Measurements from ENCODE around the gene PLPPR2. TPM values are rescaled to one million over a fixed set of nuclear protein-coding genes. Genes with fewer than 3 reads are reported as not detected.
"Not testable (repeated sequence)": the region's sequence is repeated elsewhere in the genome, so short reads cannot be mapped to it uniquely, and the experiment has no call there.

The PLPPR2 gene
- total and polyA plus RNA-seq, 4 donors = 30.4 to 215 (median 107) TPM

DNA sequence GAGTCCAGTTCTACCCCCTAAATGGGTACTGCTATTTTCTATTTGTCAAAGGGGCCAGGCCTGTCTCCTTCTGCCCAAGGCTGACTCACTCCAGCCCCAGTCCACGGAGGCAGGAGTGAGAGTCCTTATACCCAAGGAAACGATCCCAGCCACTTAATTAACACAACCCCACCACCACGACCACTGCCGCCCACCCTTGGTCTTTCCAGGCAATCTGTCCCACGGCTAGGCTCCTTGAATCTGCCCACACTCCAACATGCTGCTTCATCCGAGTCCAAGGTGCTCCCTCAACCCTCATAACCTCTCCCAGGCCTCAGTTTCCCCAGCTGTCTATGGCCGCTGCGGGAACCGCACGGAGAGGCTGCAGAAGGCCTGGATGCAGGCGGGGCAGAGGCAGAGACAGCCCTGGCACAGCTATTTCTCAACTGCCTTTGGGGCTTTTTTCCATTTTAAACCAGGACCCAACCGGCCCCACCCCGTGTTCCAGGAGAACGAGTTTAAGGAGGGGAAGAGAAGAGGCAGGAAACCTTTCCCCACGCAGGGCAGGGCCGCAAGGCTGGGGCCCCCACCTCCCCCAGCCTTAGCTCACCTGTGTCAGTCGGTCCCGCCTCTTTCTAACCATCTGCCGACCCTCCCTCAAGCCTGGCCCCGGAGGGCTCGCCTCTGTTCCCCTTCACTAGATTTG is 16.5 kb upstream of the PLPPR2 start:
- peak in 1 of 6 donors; percentile 19 for DNase-seq (ENCODE audit: low read depth in 4 of 6, low spot score in 6 of 6)
- 37% methylated on average over 17 of the region's 21 CpGs for WGBS (ENCODE audit: insufficient coverage)
- Histone ChIP-seq H3K27ac (ENCODE audit: low read depth, low read length) (peak overlapping the region; percentile 71), H3K27me3 (ENCODE audit: control insufficient read depth, insufficient read depth, low read length) (no peaks in the 10 kb centered on the region), H3K4me3 (ENCODE audit: low read depth, low read length) (peak overlapping the region; percentile 74), H3K4me1 (ENCODE audit: control insufficient read depth, insufficient read depth, low read length) (peaks cover 26% of the 10 kb centered on the region), H3K36me3 (ENCODE audit: control insufficient read depth, insufficient read depth, low read length) (peaks cover 62% of the 10 kb centered on the region), H3K9me3 (ENCODE audit: control insufficient read depth, insufficient read depth, low read length) (no peaks in the 10 kb centered on the region)

DNA sequence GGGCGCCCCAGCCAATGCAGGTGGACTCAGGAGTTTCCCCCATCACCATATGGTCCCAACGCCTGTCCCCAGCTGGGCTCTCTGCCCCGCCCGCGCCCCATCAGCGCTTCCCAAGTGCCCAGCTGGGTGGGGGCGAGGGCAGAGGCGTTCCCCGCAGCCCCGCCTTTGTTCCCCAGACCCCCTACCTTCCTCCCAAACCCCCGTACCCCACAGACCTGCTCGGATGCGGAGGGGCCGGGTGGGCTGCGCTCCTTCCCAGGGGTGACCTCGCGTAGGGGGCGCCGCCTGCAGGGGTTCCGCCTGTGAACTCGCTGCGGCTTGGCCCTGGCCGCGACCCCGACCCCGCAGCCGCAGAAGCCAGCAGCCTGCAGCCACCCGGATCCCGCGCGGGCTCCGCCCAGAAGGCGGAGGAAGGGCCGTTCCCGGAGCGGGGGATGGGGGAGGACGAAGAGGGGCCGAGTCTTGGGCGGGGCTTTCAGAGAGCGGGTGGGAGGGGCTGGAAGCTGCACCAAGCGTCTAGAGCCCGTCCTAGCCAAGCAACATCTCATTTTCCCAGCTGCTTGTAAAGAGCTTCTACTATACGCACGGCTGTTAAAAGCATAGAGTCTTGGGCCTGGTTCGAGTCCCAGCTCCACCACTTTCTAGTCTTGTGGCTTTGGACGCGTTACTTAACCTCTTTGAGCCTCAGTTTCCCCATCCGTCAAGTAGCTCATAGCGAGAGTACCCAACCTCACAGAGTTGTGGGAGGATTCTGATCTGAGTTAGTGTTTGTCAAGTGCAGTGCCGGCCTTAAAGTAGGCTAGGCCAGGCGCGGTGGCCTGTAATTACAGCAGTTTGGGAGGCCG is 15.8 kb upstream of the PLPPR2 start, which contains the start of gene RAB3D:
Gene RAB3D, minus strand, starts transcription at position 404 of the 845 bp plus-strand sequence. CDS start 2,258 bp downstream, outside the sequence.
- Histone ChIP-seq H3K27ac (ENCODE audit: low read depth, low read length) (peak within 1 kb of the TSS; percentile 71), H3K36me3 (ENCODE audit: control insufficient read depth, insufficient read depth, low read length) (peaks cover 56% of the 10 kb centered on the region), H3K9me3 (ENCODE audit: control insufficient read depth, insufficient read depth, low read length) (no peaks in the 10 kb centered on the region), H3K27me3 (ENCODE audit: control insufficient read depth, insufficient read depth, low read length) (no peaks in the 10 kb centered on the region), H3K4me1 (ENCODE audit: control insufficient read depth, insufficient read depth, low read length) (peaks cover 29% of the 10 kb centered on the region), H3K4me3 (ENCODE audit: low read depth, low read length) (peak within 1 kb of the TSS; percentile 74)
- peak in 5 of 6 donors; percentile 79 to 98 (median 89) for DNase-seq (ENCODE audit: low read depth in 4 of 6, low spot score in 6 of 6)
- WGBS (ENCODE audit: insufficient coverage) = 3% methylated on average over 46 of the region's 53 CpGs

DNA sequence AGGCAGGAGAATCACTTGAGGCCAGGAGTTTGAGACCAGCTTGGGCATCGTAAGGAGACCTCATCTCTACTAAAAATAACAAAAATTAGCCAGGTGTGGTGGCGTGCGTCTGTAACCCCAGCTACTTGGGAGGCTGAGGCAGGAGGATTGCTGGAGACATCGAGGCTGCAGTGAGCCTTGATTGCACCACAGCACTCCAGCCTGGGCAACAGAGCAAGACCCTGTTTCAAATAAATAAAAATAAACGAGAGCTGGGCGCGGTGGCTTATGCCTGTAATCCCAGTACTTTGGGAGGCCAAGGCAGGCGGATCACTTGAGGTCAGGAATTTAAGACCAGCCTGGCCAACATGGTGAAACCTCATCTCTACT is 15.1 kb upstream of the PLPPR2 start:
- H3K4me1 ChIP-seq (ENCODE audit: control insufficient read depth, insufficient read depth, low read length) = peaks cover 35% of the 10 kb centered on the region
- 95% methylated on average over 6 of the region's 8 CpGs for whole genome bisulfite sequencing (ENCODE audit: insufficient coverage)

DNA sequence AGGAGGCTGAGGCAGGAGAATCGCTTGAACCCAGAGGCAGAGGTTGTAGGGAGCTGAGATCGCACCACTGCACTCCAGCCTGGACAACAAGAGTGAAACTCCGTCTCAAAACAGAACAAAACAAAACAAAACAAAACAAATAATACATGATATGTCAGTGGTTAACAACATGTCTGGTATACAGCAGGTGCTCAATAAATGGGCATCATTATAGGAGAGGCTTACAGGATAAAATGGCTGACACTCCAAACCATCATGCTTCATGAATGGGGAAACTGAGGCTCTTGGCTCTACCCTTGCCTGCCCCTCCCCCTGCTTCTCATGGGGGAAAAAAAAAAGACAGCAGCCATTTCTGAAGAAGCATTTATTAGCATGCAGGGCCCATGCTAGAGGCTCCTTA is 12.8 kb upstream of the PLPPR2 start:
- peaks cover 29% of the 10 kb centered on the region for H3K36me3 ChIP-seq (ENCODE audit: control insufficient read depth, insufficient read depth, low read length)
- peaks cover 49% of the 10 kb centered on the region for H3K4me1 ChIP-seq (ENCODE audit: control insufficient read depth, insufficient read depth, low read length)
- H3K27ac ChIP-seq (ENCODE audit: low read depth, low read length) = no peak overlapping the region
- no CpG with 5 or more reads among the region's 3 CpGs for WGBS (ENCODE audit: insufficient coverage)
- H3K4me3 ChIP-seq (ENCODE audit: low read depth, low read length) = no peak overlapping the region
- no peak for DNase-seq (ENCODE audit: low read depth in 4 of 6, low spot score in 6 of 6)
- H3K9me3 ChIP-seq (ENCODE audit: control insufficient read depth, insufficient read depth, low read length) = no peaks in the 10 kb centered on the region
- no peaks in the 10 kb centered on the region for H3K27me3 ChIP-seq (ENCODE audit: control insufficient read depth, insufficient read depth, low read length)

More for the DNA sequence above, 15.1 kb upstream of the PLPPR2 start:
- not testable (repeated sequence) for DNase-seq (ENCODE audit: low read depth in 4 of 6, low spot score in 6 of 6); H3K27me3 ChIP-seq (ENCODE audit: control insufficient read depth, insufficient read depth, low read length); H3K9me3 ChIP-seq (ENCODE audit: control insufficient read depth, insufficient read depth, low read length)
- Histone ChIP-seq H3K4me3 (ENCODE audit: low read depth, low read length) (peak overlapping the region; percentile 74), H3K27ac (ENCODE audit: low read depth, low read length) (peak overlapping the region; percentile 58), H3K36me3 (ENCODE audit: control insufficient read depth, insufficient read depth, low read length) (peaks cover 51% of the 10 kb centered on the region)

DNA sequence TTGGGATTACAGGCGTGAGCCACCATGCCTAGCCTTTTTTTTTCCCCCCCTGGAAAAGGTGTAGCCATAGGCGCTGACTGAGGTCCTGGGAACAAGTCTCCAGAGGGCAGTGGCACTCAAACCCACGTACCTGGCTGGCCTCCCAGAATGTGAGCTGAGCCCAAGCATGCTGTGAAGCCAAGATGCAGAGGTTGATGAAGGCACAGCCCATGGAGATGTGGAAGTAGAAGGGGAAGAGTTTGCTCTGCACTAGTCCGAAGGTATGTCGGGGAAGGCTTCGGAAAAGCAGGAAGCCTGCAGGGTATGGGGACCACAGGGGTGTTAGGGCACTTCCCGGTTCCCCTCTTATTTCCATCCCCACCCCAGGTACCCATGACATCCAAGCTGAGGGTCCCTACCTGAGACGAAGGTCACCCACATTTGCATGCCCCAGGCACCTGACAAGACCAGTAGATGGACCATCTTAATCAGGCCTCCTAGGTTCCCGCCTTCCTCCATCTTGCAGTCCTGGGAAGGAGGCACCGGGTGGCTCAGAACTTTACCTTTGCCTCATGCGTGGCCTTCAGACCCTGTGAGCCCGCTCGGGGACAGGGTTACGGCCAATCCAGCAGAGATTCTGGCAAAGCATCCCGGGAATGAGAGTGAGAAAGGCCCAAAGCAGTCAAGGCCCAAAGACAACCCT is 10.0 kb upstream of the PLPPR2 start:
- H3K9me3 ChIP-seq (ENCODE audit: control insufficient read depth, insufficient read depth, low read length) = no peaks in the 10 kb centered on the region
- peak overlapping the region; percentile 76 for H3K27ac ChIP-seq (ENCODE audit: low read depth, low read length)
- no peaks in the 10 kb centered on the region for H3K27me3 ChIP-seq (ENCODE audit: control insufficient read depth, insufficient read depth, low read length)
- peak overlapping the region; percentile 87 for H3K4me3 ChIP-seq (ENCODE audit: low read depth, low read length)
- H3K36me3 ChIP-seq (ENCODE audit: control insufficient read depth, insufficient read depth, low read length) = peaks cover 19% of the 10 kb centered on the region
- no peak for DNase-seq (ENCODE audit: low read depth in 4 of 6, low spot score in 6 of 6)
- peaks cover 28% of the 10 kb centered on the region for H3K4me1 ChIP-seq (ENCODE audit: control insufficient read depth, insufficient read depth, low read length)
- 44% methylated on average over 10 of the region's 15 CpGs for WGBS (ENCODE audit: insufficient coverage)

DNA sequence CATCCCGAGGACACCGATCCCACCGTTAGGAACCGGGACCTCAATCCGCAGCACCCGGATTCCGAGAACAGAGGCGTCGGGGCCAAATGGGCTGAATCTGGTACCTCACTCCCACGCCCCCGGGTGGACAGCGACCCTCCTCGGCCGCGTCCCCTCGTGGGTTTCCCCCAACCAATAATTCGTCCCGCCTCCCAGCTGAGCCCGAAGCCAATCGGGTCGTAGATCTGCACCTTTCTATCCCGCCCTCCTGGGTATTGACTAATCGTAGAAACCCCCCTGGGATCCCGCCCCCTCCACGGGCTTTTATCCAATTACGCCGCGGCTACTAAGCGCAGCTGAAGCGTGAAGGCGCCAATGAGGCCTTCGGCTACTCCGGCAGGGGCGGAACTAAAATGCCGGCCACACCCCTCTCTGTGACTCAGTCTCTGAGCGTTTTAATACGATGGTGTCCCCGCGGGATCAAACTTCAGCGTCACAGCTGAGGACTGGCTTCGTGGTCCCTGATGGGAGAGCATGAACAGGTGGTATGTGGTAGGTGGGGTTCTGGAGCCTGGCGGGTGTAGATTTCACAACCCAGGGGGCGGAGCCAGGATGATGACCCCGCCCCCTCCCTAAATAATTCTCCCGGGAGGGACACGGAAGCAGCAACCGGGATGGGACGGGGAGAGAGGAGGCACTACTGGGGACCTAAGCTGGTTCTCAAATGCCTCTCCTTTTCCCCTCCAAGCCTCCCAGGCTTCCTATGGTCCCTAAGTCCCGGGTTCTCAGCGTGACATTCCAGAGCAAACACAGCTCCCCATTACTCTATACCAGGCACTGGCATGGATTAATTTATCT is 8.9 kb upstream of the PLPPR2 start, which contains the start of the genes CCDC159 and TMEM205:
Gene CCDC159, plus strand, starts transcription at position 416 of the 837 bp plus-strand sequence. Its CDS starts 88 bp downstream, at position 504.
Gene TMEM205, minus strand, starts transcription at position 165 of the 837 bp plus-strand sequence. CDS start 649 bp downstream, outside the sequence.
- no peaks in the 10 kb centered on the region for H3K27me3 ChIP-seq (ENCODE audit: control insufficient read depth, insufficient read depth, low read length)
- H3K9me3 ChIP-seq (ENCODE audit: control insufficient read depth, insufficient read depth, low read length) = no peaks in the 10 kb centered on the region
- H3K4me1 ChIP-seq (ENCODE audit: control insufficient read depth, insufficient read depth, low read length) = peaks cover 28% of the 10 kb centered on the region
- 0% methylated on average over 42 of the region's 50 CpGs for WGBS (ENCODE audit: insufficient coverage)
- H3K4me3 ChIP-seq (ENCODE audit: low read depth, low read length) = peak within 1 kb of the TSS; percentile 87
- H3K36me3 ChIP-seq (ENCODE audit: control insufficient read depth, insufficient read depth, low read length) = peaks cover 19% of the 10 kb centered on the region
- peak within 1 kb of the TSS; percentile 89 for H3K27ac ChIP-seq (ENCODE audit: low read depth, low read length)
- peak; percentile 92 to 100 (median 98) for DNase-seq (ENCODE audit: low read depth in 4 of 6, low spot score in 6 of 6)

DNA sequence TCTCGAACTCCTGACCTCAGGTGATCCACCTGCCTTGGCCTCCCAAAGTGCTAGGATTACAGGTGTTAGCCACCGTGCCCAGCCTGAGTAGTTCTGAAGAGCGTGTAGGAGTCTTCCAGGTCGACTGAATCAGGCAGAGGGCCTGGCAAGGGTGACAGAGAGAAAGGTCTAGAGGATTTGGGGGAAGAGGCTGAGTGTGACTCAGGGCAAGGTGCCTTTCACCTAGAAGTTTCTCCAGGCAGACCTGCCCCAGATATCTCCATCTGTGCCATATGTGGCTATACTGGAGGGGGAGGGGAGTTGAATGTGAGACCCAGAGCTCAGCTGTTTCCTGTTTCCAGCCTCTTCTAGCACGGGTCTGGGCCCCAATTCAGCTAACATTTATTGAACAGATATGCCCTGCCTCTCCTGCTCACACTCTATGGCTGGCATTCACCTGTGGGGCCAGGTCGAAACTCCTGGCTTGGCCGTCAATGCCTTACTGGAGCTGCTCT is 7.6 kb upstream of the PLPPR2 start:
- Histone ChIP-seq H3K27me3 (ENCODE audit: control insufficient read depth, insufficient read depth, low read length) (no peaks in the 10 kb centered on the region), H3K36me3 (ENCODE audit: control insufficient read depth, insufficient read depth, low read length) (peaks cover 10% of the 10 kb centered on the region), H3K4me1 (ENCODE audit: control insufficient read depth, insufficient read depth, low read length) (peaks cover 28% of the 10 kb centered on the region), H3K9me3 (ENCODE audit: control insufficient read depth, insufficient read depth, low read length) (no peaks in the 10 kb centered on the region), H3K27ac (ENCODE audit: low read depth, low read length) (no peak overlapping the region), H3K4me3 (ENCODE audit: low read depth, low read length) (no peak overlapping the region)
- 83% methylated on average over 7 of the region's 7 CpGs for WGBS (ENCODE audit: insufficient coverage)
- DNase-seq (ENCODE audit: low read depth in 4 of 6, low spot score in 6 of 6) = no peak

DNA sequence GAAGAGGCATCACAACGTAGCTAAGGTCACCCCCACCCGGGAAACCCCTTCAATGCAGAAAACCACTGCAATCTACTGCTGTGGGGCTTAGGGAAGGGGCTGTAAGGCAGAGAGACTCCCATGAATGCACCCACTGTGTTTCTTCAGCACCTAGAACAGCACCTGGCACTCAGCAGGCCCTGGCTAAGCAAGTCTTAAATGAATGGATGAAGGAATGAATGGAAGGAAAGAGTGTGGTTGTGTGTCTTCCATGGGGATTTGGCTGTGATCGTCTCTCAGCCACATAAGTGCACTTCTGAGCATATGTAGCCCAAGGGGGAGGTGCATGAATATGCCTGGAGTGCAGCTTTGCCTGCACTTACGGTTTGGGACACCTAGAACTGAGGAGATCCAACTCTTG is 6.1 kb upstream of the PLPPR2 start:
- Histone ChIP-seq H3K36me3 (ENCODE audit: control insufficient read depth, insufficient read depth, low read length) (peaks cover 2% of the 10 kb centered on the region), H3K27me3 (ENCODE audit: control insufficient read depth, insufficient read depth, low read length) (no peaks in the 10 kb centered on the region), H3K4me3 (ENCODE audit: low read depth, low read length) (no peak overlapping the region), H3K4me1 (ENCODE audit: control insufficient read depth, insufficient read depth, low read length) (peaks cover 23% of the 10 kb centered on the region), H3K9me3 (ENCODE audit: control insufficient read depth, insufficient read depth, low read length) (no peaks in the 10 kb centered on the region), H3K27ac (ENCODE audit: low read depth, low read length) (no peak overlapping the region)
- 65% methylated on average over 3 of the region's 4 CpGs for WGBS (ENCODE audit: insufficient coverage)
- no peak for DNase-seq (ENCODE audit: low read depth in 4 of 6, low spot score in 6 of 6)

All from spinal cord (tissue), 10 donors.